Epithelial cell of esophagus (primary cell): ENCODE results near the gene RUNX2.
A peak's percentile ranks its signal among the peaks of the same experiment; 100 is the strongest.
"Not testable (repeated sequence)": the region's sequence is repeated elsewhere in the genome, so short reads cannot be mapped to it uniquely, and the experiment has no call there.

Experiments used
- DNase-seq: peaks from one replicate; pipeline ENCODE4 v3.0.0; 2010; ENCODE audit warnings: low read depth
- H3K4me3 ChIP-seq: 2 replicates; pipeline ENCODE4 v1.5.1; 2011; ENCODE audit warnings: mild to moderate bottlenecking, low read length, control low read depth
- CTCF ChIP-seq: IDR thresholded peaks from 2 replicates; pipeline ENCODE4 v1.5.1; 2011; ENCODE audit warnings: low read depth, mild to moderate bottlenecking, low read length, control low read depth, inconsistent platforms; ENCODE audit not compliant: insufficient read depth; ENCODE audit errors: missing control alignments

RUNX2 gene

GRCh38 chr6:45327956-45328522 is at the start of gene RUNX2:
TSS of gene RUNX2 (plus strand) at chr6:45328330. CDS start at chr6:45328727, 397 bp downstream.
- DNase-seq, result peak; percentile 13
- no peak for TF ChIP-seq CTCF
- no peak within 1 kb of the TSS for H3K4me3 ChIP-seq

- no peak for DNase-seq
- H3K4me3 ChIP-seq, result no peak overlapping the region
- TF ChIP-seq CTCF, result no peak
These were observed 49.8 kb upstream of the RUNX2 start for GRCh38 chr6:45278367-45278766.

GRCh38 chr6:45286707-45287106 is 41.4 kb upstream of the RUNX2 start:
- H3K4me3 ChIP-seq, DNase-seq: not testable (repeated sequence)

GRCh38 chr6:45289751-45290514 is 38.2 kb upstream of the RUNX2 start:
- no peak for TF ChIP-seq CTCF
- H3K4me3 ChIP-seq, result no peak overlapping the region
- no peak for DNase-seq

GRCh38 chr6:45293306-45293705 is 34.8 kb upstream of the RUNX2 start:
- TF ChIP-seq CTCF, result no peak
- H3K4me3 ChIP-seq, result no peak overlapping the region
- DNase-seq, result no peak

- not testable (repeated sequence) for DNase-seq, H3K4me3 ChIP-seq
These were observed 33.9 kb upstream of the RUNX2 start for GRCh38 chr6:45294065-45294701.

GRCh38 chr6:45297320-45297719 is 30.8 kb upstream of the RUNX2 start:
- TF ChIP-seq CTCF, result no peak
- no peak for DNase-seq
- H3K4me3 ChIP-seq, result no peak overlapping the region
